ENCODE results near the gene UBTD2.

UBTD2 gene

DNA sequence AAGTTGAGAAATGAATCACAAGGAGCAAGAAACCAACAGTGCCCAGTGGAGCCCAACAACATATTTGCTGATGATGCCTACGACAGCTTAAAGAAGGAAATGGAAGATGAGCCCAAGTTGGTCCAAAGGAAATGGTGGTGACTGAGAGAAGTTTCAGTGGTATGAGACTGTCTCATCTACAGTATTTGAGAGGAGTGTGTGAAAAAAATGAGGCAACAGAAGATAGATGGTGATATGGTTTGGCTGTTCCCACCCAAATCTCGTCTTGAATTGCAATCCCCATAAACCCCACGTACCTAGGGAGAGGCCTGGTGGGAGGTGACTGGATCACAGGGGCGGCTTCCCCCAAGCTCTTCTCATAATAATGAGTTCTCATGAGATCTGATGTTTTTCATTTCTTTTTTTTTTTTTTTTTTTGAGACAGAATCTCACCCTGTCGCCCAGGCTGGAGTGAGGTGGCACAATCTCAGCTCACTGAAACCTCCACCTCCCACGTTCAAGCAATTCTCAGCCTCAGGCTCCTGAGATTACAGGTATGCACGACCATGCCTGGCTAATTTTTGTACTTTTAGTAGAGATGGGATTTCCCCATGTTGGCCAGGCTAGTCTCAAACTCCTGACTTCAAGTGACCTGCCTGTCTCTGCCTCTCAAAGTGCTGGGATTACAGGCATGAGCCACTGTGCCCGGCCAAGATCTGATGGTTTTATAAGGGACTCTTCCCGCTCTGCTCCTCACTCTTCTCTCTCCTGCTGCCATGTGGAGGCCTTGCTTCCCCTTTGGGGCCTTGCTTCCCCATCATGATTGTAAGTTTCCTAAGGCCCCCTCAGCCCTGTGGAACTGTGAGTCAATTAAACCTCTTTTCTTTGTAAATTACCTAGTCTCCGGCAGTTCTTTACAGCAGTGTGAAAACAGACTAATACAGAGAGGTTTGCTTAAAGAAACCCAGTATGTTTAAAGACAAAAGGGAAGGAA lies 59.4 kb downstream of the UBTD2 start:
- Histone ChIP-seq H3K36me3 (peaks cover 50% of the 10 kb centered on the region), H3K27ac (no peak overlapping the region)

DNA sequence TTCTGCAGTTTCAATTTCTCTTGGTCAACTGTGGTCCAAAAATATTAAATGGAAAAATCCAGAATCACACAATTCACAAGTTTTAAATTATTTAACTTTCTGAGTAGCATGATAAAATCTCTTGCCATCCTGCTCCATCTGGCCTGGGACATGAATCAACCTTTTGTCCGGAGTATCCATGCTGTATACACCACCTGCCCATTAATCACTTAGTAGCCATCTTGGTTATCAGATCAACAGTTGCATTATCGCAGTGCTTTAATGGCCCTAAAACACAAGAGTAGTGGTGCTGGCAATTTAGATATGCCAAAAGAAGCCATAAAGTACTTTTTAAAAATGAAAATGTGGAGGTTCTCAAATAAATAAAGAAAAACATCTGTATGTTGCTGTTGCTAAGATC lies 64.3 kb downstream of the UBTD2 start:
- DNase-seq = no peak
- H3K27me3 ChIP-seq (ENCODE audit: insufficient read depth, low read depth, severe bottlenecking) = no peaks in the 10 kb centered on the region
- H3K36me3 ChIP-seq = peaks cover 57% of the 10 kb centered on the region
- TF ChIP-seq, protein P1, sequence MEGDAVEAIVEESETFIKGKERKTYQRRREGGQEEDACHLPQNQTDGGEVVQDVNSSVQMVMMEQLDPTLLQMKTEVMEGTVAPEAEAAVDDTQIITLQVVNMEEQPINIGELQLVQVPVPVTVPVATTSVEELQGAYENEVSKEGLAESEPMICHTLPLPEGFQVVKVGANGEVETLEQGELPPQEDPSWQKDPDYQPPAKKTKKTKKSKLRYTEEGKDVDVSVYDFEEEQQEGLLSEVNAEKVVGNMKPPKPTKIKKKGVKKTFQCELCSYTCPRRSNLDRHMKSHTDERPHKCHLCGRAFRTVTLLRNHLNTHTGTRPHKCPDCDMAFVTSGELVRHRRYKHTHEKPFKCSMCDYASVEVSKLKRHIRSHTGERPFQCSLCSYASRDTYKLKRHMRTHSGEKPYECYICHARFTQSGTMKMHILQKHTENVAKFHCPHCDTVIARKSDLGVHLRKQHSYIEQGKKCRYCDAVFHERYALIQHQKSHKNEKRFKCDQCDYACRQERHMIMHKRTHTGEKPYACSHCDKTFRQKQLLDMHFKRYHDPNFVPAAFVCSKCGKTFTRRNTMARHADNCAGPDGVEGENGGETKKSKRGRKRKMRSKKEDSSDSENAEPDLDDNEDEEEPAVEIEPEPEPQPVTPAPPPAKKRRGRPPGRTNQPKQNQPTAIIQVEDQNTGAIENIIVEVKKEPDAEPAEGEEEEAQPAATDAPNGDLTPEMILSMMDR (IDR thresholded peaks at IDR 0.05; ENCODE audit: low read depth, low read length) = no peak
- H3K27ac ChIP-seq = no peak overlapping the region
- no peaks in the 10 kb centered on the region for H3K9me3 ChIP-seq (ENCODE audit: severe bottlenecking)
- no peak overlapping the region for H3K4me3 ChIP-seq (ENCODE audit: low read depth, low read length)

More for the DNA sequence above, 59.4 kb downstream of the UBTD2 start:
- Histone ChIP-seq H3K9me3 (ENCODE audit: severe bottlenecking) (no peaks in the 10 kb centered on the region), H3K27me3 (ENCODE audit: insufficient read depth, low read depth, severe bottlenecking) (no peaks in the 10 kb centered on the region), H3K4me3 (ENCODE audit: low read depth, low read length) (no peak overlapping the region)
- TF ChIP-seq, protein P1 (IDR thresholded peaks at IDR 0.05; ENCODE audit: low read depth, low read length) = no peak
- DNase-seq = no peak

DNA sequence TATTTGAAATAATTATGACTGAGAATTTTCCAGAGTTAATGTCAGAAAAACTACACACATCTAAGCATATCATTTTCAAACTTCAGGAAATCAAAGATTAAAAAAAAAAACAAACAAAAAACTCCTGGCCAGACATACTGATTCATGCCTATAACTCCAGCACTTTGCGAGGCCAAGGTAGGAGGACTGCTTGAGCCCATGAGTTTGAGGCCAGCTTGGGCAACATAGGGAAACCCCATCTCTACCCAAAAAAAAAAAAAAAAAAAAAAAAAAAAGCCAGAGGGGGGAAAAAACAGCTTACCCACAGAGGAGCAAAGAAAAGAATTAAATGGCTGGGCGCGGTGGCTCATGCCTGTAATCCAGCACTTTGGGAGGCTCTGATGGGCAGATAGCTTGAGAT lies 67.2 kb downstream of the UBTD2 start:
- no peak for DNase-seq
- H3K27me3 ChIP-seq (ENCODE audit: insufficient read depth, low read depth, severe bottlenecking) = no peaks in the 10 kb centered on the region
- TF ChIP-seq, protein P1 (IDR thresholded peaks at IDR 0.05; ENCODE audit: low read depth, low read length) = no peak
- peaks cover 69% of the 10 kb centered on the region for H3K36me3 ChIP-seq
- H3K9me3 ChIP-seq (ENCODE audit: severe bottlenecking) = no peaks in the 10 kb centered on the region
- no peak overlapping the region for H3K4me3 ChIP-seq (ENCODE audit: low read depth, low read length)
- no peak overlapping the region for H3K27ac ChIP-seq

DNA sequence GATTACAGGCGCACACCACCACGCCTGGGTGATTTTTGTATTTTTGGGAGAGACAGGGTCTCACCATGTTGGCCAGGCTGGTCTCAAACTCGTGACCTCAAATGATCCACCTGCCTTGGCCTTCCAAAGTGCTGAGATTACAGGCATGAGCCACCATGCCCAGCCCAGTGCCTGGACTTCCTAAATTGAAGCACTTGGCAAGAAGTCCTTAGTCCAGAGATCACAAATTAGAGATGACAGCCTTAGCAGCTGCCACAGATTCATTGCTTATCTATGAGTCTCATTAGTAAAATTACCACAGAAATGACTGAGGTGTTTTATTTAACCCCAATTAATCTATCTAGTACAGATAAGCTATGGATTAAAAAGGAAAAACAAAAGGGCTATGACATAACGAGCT lies 70.4 kb downstream of the UBTD2 start:
- Histone ChIP-seq H3K4me3 (ENCODE audit: low read depth, low read length) (no peak overlapping the region), H3K36me3 (peaks cover 60% of the 10 kb centered on the region), H3K27ac (no peak overlapping the region), H3K27me3 (ENCODE audit: insufficient read depth, low read depth, severe bottlenecking) (no peaks in the 10 kb centered on the region), H3K9me3 (ENCODE audit: severe bottlenecking) (no peaks in the 10 kb centered on the region)
- no peak for DNase-seq
- TF ChIP-seq, protein P1 (IDR thresholded peaks at IDR 0.05; ENCODE audit: low read depth, low read length) = no peak

DNA sequence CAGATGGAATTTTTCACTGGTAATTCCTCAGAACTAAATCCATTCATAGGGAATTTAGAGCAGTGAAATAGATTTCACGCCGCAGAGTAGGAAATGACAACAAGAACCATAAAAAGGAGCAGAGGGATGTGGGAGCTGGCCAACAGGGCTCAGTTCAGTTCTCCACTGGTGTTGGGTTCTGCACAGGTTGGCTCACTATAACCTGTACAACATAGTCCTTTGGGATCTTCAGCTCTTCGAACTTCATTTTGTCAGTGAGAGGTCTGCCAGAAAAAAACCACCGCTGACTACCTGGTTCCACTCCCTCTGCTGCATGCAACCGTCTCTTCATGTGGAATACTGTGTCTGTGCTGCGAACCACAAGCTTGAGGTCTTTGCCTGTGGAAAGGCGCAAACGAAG lies 71.9 kb downstream of the UBTD2 start:
- Histone ChIP-seq H3K9me3 (ENCODE audit: severe bottlenecking) (no peaks in the 10 kb centered on the region), H3K27me3 (ENCODE audit: insufficient read depth, low read depth, severe bottlenecking) (no peaks in the 10 kb centered on the region), H3K4me3 (ENCODE audit: low read depth, low read length) (no peak overlapping the region), H3K36me3 (peaks cover 50% of the 10 kb centered on the region), H3K27ac (no peak overlapping the region)
- DNase-seq = no peak
- TF ChIP-seq, protein P1 (IDR thresholded peaks at IDR 0.05; ENCODE audit: low read depth, low read length) = no peak

All from WERI-Rb-1 (cell line).